MM.1S (cell line): ENCODE data around the gene PLA2G15.

ENCODE experiments used
- DNase-seq: peaks from one replicate; pipeline ENCODE4 v3.0.0-alpha.2; 2015
- H2AFZ ChIP-seq: fragments of 300-600 bp; sonication (generic); 2 replicates; pipeline ENCODE4 v1.6.0; 2016; ENCODE audit warnings: antibody characterized with exemption, low read length
- H3F3A ChIP-seq: fragments of 300-600 bp; sonication (generic); 2 replicates; pipeline ENCODE4 v1.6.1; 2016; ENCODE audit warnings: mild to moderate bottlenecking, antibody characterized with exemption, low read length, moderate library complexity, mixed read lengths; ENCODE audit not compliant: insufficient read depth
- H3K27ac ChIP-seq: fragments of 300-600 bp; sonication (generic); 2 replicates; pipeline ENCODE4 v1.5.1; 2016; ENCODE audit warnings: mild to moderate bottlenecking, low read length
- H3K27me3 ChIP-seq: fragments of 300-600 bp; sonication (generic); replicated peaks from 2 replicates; pipeline ENCODE4 v1.6.0; 2016; ENCODE audit warnings: low read length; ENCODE audit not compliant: insufficient read depth
- H3K36me3 ChIP-seq: fragments of 300-600 bp; sonication (generic); replicated peaks from 2 replicates; pipeline ENCODE4 v1.6.1; 2016; ENCODE audit warnings: mild to moderate bottlenecking, low read length, mixed read lengths; ENCODE audit not compliant: insufficient read depth
- H3K4me1 ChIP-seq: fragments of 300-600 bp; sonication (generic); 2 replicates; pipeline ENCODE4 v1.6.1; 2016; ENCODE audit warnings: low read length, mixed read lengths
- H3K4me2 ChIP-seq: fragments of 300-600 bp; sonication (generic); 2 replicates; pipeline ENCODE4 v1.6.0; 2016; ENCODE audit warnings: low read depth, low read length
- H3K4me3 ChIP-seq: fragments of 300-600 bp; sonication (generic); 2 replicates; pipeline ENCODE4 v1.5.1; 2016; ENCODE audit warnings: low read length, mixed read lengths
- H3K79me2 ChIP-seq: fragments of 300-600 bp; sonication (generic); 2 replicates; pipeline ENCODE4 v1.6.1; 2016; ENCODE audit warnings: mixed run types, low read length, mixed read lengths
- H3K9ac ChIP-seq: fragments of 300-600 bp; sonication (generic); 2 replicates; pipeline ENCODE4 v1.6.1; 2016; ENCODE audit warnings: low read length, mixed read lengths
- H3K9me2 ChIP-seq: fragments of 300-600 bp; sonication (generic); replicated peaks from 2 replicates; pipeline ENCODE4 v1.6.1; 2016; ENCODE audit warnings: mild to moderate bottlenecking, low read length, mixed read lengths; ENCODE audit not compliant: insufficient read depth
- H3K9me3 ChIP-seq: fragments of 300-600 bp; sonication (generic); replicated peaks from 2 replicates; pipeline ENCODE4 v1.6.1; 2016; ENCODE audit warnings: mild to moderate bottlenecking, low read length, mixed read lengths; ENCODE audit not compliant: insufficient read depth
- H4K20me1 ChIP-seq: fragments of 300-600 bp; sonication (generic); 2 replicates; pipeline ENCODE4 v1.6.1; 2016; ENCODE audit warnings: mild to moderate bottlenecking, low read length, moderate library complexity, mixed read lengths; ENCODE audit not compliant: insufficient read depth
- EZH2 ChIP-seq: fragments of 300-600 bp; sonication (generic); optimal IDR thresholded peaks from 2 replicates; pipeline ENCODE3; 2017; ENCODE audit warnings: low read depth, mild to moderate bottlenecking, antibody characterized with exemption, low read length, mixed read lengths
- EZH2phosphoT487 ChIP-seq: fragments of 300-600 bp; sonication (generic); IDR thresholded peaks from 2 replicates; pipeline ENCODE4 v1.6.1; 2018; ENCODE audit warnings: antibody characterized with exemption, low read length
- TF ChIP-seq, protein P1 (sequence below): fragments of 300-600 bp; sonication (generic); IDR thresholded peaks from 2 replicates; pipeline ENCODE4 v1.5.1; 2016; ENCODE audit warnings: antibody characterized with exemption, low read length, mixed read lengths

The PLA2G15 gene

DNA sequence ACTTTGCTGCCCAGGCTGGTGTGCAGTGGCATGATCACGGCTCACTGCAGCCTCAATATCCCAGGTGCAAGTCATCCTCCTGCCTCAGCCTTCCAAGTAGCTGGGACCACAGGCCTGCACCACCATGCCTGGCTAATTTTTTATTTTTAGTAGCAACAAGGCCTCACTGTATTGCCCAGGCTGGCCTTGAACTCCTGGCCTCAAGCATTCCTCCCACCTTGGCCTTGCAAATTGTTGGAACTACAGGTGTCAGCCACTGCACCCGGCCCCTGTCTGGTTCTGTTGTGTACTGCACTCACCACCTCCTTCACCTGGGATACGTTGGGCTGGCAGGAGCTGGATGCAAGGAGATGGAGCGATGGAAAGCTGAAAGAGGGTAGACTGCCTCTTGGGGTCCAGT, 8.5 kb downstream of the PLA2G15 start:
- peaks cover 56% of the 10 kb centered on the region for H3K79me2 ChIP-seq
- peak overlapping the region; percentile 100; the same call in 1 of the 2 replicates for H3K27ac ChIP-seq
- H4K20me1 ChIP-seq: no peaks in the 10 kb centered on the region
- peaks cover 89% of the 10 kb centered on the region for H3K4me1 ChIP-seq
- peaks cover 74% of the 10 kb centered on the region for H3F3A ChIP-seq
- peaks cover 6% of the 10 kb centered on the region for H3K36me3 ChIP-seq
- H3K9me3 ChIP-seq: no peaks in the 10 kb centered on the region
- TF ChIP-seq EZH2: no peak
- TF ChIP-seq, protein P1, sequence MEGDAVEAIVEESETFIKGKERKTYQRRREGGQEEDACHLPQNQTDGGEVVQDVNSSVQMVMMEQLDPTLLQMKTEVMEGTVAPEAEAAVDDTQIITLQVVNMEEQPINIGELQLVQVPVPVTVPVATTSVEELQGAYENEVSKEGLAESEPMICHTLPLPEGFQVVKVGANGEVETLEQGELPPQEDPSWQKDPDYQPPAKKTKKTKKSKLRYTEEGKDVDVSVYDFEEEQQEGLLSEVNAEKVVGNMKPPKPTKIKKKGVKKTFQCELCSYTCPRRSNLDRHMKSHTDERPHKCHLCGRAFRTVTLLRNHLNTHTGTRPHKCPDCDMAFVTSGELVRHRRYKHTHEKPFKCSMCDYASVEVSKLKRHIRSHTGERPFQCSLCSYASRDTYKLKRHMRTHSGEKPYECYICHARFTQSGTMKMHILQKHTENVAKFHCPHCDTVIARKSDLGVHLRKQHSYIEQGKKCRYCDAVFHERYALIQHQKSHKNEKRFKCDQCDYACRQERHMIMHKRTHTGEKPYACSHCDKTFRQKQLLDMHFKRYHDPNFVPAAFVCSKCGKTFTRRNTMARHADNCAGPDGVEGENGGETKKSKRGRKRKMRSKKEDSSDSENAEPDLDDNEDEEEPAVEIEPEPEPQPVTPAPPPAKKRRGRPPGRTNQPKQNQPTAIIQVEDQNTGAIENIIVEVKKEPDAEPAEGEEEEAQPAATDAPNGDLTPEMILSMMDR: no peak
- no peak overlapping the region for H3K9ac ChIP-seq
- no peak overlapping the region for H2AFZ ChIP-seq
- H3K27me3 ChIP-seq: no peaks in the 10 kb centered on the region
- no peak for DNase-seq
- no peaks in the 10 kb centered on the region for H3K9me2 ChIP-seq
- H3K4me2 ChIP-seq: no peak overlapping the region; the same call in 1 of the 2 replicates
- no peak overlapping the region for H3K4me3 ChIP-seq

DNA sequence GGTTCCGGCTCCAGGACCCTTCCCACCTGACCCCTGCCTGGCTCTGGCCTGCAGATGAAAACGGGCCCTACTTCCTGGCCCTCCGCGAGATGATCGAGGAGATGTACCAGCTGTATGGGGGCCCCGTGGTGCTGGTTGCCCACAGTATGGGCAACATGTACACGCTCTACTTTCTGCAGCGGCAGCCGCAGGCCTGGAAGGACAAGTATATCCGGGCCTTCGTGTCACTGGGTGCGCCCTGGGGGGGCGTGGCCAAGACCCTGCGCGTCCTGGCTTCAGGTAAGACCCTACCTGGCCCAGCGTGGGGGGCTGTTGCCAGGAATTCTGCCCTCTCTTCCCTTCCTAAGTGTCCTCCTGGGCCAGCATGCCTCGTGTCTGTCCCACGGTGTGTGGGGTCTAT, 10.5 kb downstream of the PLA2G15 start:
- H3K36me3 ChIP-seq: peaks cover 11% of the 10 kb centered on the region
- H3K4me3 ChIP-seq: no peak overlapping the region
- H3K4me1 ChIP-seq: peaks cover 85% of the 10 kb centered on the region
- H3K9me3 ChIP-seq: no peaks in the 10 kb centered on the region
- H3K79me2 ChIP-seq: peaks cover 62% of the 10 kb centered on the region
- no peak overlapping the region for H3K4me2 ChIP-seq
- no peak overlapping the region for H2AFZ ChIP-seq
- no peak for DNase-seq
- H3K9me2 ChIP-seq: no peaks in the 10 kb centered on the region
- H3K9ac ChIP-seq: no peak overlapping the region
- no peak for TF ChIP-seq EZH2phosphoT487
- TF ChIP-seq, protein P1: no peak
- no peak for TF ChIP-seq EZH2
- no peaks in the 10 kb centered on the region for H3K27me3 ChIP-seq
- peak overlapping the region; percentile 98; the same call in 1 of the 2 replicates for H3K27ac ChIP-seq
- H4K20me1 ChIP-seq: no peaks in the 10 kb centered on the region
- peaks cover 64% of the 10 kb centered on the region for H3F3A ChIP-seq

DNA sequence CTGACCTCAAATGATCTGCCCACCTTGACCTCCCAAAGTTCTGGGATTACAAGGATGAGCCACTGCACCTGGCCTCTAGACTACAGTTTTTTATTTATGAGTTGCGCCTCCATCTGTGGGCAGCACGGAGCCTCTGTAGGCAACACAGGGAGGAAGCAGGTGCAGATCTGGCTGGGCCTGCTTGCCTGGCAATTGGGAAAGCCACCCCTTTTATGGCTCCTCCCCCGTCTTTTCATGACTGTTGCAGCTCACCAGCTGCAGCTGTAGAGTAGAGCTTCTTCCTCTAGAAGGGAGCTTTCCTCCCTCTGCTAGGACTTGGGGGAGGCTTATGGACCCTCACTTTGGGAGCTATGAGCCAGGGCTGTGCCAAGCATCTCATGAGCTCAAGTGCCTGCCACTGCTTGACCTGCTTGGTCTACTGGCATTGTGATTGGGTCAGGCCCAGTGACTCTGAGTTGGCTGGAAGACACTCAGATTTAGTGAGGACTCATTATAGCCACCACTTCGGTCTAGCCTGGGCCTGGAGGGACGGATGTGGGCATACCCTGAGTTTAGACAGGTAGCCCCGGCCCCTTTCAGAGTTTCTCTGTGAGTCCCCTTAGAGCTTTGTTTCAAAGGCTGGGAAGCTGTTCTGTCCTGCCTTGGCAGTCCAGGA, 12.2 kb downstream of the PLA2G15 start:
- H2AFZ ChIP-seq: no peak overlapping the region
- no peaks in the 10 kb centered on the region for H4K20me1 ChIP-seq
- H3K36me3 ChIP-seq: peaks cover 11% of the 10 kb centered on the region
- TF ChIP-seq EZH2 (no peak), EZH2phosphoT487 (no peak)
- TF ChIP-seq, protein P1: no peak
- peaks cover 55% of the 10 kb centered on the region for H3F3A ChIP-seq
- DNase-seq: peak; percentile 97
- H3K4me3 ChIP-seq: peak overlapping the region; percentile 26; the same call in 1 of the 2 replicates
- H3K27ac ChIP-seq: peak overlapping the region; percentile 98
- peaks cover 75% of the 10 kb centered on the region for H3K79me2 ChIP-seq
- H3K9me3 ChIP-seq: no peaks in the 10 kb centered on the region
- H3K9ac ChIP-seq: peak overlapping the region; percentile 64
- peaks cover 84% of the 10 kb centered on the region for H3K4me1 ChIP-seq
- peak overlapping the region; percentile 63 for H3K4me2 ChIP-seq
- no peaks in the 10 kb centered on the region for H3K27me3 ChIP-seq
- H3K9me2 ChIP-seq: no peaks in the 10 kb centered on the region
